Type B pancreatic cell (in vitro differentiated cells): ENCODE measurements around the gene PRG3. TPM values are rescaled to one million over a fixed set of nuclear protein-coding genes. Genes with fewer than 3 reads are reported as not detected.
A peak's percentile ranks its signal among the peaks of the same experiment; 100 is the strongest.

Experiments used
- DNase-seq: peaks from one replicate; pipeline ENCODE4 v3.0.0; 2021; ENCODE audit warnings: mixed read lengths; ENCODE audit not compliant: unreplicated experiment; ENCODE audit errors: extremely low spot score
- H3K27ac Mint-ChIP-seq: 2 replicates; pipeline ENCODE4 v1.8.0; 2021; ENCODE audit warnings: mild to moderate bottlenecking, mixed read lengths
- H3K27me3 Mint-ChIP-seq: 2 replicates; pipeline ENCODE4 v1.8.0; 2021; ENCODE audit warnings: mixed read lengths
- H3K36me3 Mint-ChIP-seq: 2 replicates; pipeline ENCODE4 v1.8.0; 2021; ENCODE audit warnings: mixed read lengths
- H3K4me1 Mint-ChIP-seq: one replicate; pipeline ENCODE4 v1.8.0; 2021; ENCODE audit warnings: mixed read lengths; ENCODE audit not compliant: unreplicated experiment
- H3K4me3 Mint-ChIP-seq: 2 replicates; pipeline ENCODE4 v1.8.0; 2021; ENCODE audit warnings: mild to moderate bottlenecking, mixed read lengths
- H3K9me3 Mint-ChIP-seq: 2 replicates; pipeline ENCODE4 v1.8.0; 2021; ENCODE audit warnings: mixed read lengths
- CTCF ChIP-seq: fragments of 200-600 bp; sonication (generic); conservative IDR thresholded peaks from 2 replicates; pipeline ENCODE4 v1.5.0; 2021; ENCODE audit warnings: antibody characterized with exemption, mild to moderate bottlenecking
- total RNA-seq: library from RNA; stranded (reverse); gene quantifications from 2 replicates; pipeline ENCODE4 v1.2.1, GENCODE V29; 2021; ENCODE audit warnings: low replicate concordance

PRG3 gene
- total RNA-seq, 1 donor from 2014 or later, result not detected

GRCh38 chr11:57335023-57335342 is 46.0 kb downstream of the PRG3 start:
- Mint-ChIP-seq H3K4me1 (peaks cover 39% of the 10 kb centered on the region), H3K4me3 (peak overlapping the region; percentile 95), H3K9me3 (no peaks in the 10 kb centered on the region), H3K36me3 (peaks cover 15% of the 10 kb centered on the region), H3K27ac (peak overlapping the region; percentile 83), H3K27me3 (peaks cover 3% of the 10 kb centered on the region)
- no peak for DNase-seq
- TF ChIP-seq CTCF, result no peak

DNA sequence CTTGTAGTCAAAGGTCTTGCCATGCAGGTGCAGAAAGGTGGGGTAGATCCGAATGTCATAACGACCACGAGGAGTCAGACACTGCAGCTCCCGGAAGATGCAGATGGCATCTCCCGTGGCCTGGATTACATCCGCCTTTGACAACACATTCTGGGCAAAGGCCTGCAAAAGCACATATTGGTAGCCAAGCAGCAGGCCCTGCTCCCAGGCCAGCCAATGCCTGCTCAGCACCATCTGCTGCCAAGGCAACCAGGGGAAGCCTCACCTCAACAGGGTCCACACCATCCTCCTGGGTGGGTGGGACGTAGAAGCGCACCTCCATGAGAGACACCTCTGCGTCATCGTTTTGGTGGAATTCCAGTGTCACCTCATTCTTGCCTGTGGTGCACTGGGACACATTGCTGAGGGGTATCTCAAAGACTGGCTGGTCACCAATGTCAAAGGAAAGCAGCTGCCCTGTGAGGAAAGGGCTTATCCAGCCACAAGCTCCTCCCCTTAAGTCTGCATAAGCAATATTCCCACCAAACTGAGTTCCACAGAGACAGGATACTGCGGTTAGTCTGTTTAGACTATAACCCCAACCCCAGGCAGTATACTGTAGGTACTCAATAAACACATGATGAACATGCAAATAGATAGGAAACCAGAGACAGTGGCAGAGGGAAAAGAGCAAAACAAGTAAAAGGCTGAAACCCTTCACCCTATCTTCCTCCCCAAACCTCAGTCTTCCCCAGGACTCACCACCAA is 48.1 kb downstream of the PRG3 start:
- Mint-ChIP-seq H3K36me3 (peaks cover 22% of the 10 kb centered on the region), H3K4me1 (peaks cover 25% of the 10 kb centered on the region), H3K4me3 (no peak overlapping the region), H3K27me3 (no peaks in the 10 kb centered on the region), H3K27ac (no peak overlapping the region), H3K9me3 (no peaks in the 10 kb centered on the region)
- no peak for DNase-seq
- no peak for TF ChIP-seq CTCF

GRCh38 chr11:57331720-57332119 is 49.2 kb downstream of the PRG3 start:
- Mint-ChIP-seq H3K36me3 (peaks cover 31% of the 10 kb centered on the region), H3K9me3 (no peaks in the 10 kb centered on the region), H3K27me3 (no peaks in the 10 kb centered on the region), H3K27ac (no peak overlapping the region), H3K4me3 (no peak overlapping the region), H3K4me1 (peaks cover 25% of the 10 kb centered on the region)
- TF ChIP-seq CTCF, result no peak
- no peak for DNase-seq

DNA sequence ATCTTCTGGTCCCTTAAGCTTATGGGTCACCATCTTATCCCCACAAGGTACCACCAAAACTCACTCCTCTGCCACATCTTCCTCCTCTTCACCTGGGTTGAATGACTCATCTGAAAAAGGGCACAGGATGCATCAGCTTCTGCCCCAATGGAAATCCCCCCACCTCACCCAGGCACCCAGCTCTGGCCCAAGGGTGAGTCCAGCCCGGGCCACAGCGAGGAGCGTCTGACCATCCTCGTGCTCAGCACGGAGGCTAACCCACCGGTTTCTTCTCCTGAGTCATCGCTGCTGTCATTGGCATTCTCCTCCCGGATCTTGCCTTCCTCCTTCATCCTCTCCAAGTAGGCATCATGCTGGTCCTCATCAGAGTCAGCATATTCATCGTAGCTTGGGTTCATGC is 50.9 kb downstream of the PRG3 start:
- no peak for DNase-seq
- peaks cover 41% of the 10 kb centered on the region for H3K36me3 Mint-ChIP-seq
- no peak overlapping the region for H3K4me3 Mint-ChIP-seq
- H3K27ac Mint-ChIP-seq, result no peak overlapping the region
- TF ChIP-seq CTCF, result no peak
- H3K27me3 Mint-ChIP-seq, result no peaks in the 10 kb centered on the region
- H3K4me1 Mint-ChIP-seq, result peaks cover 29% of the 10 kb centered on the region
- no peaks in the 10 kb centered on the region for H3K9me3 Mint-ChIP-seq

DNA sequence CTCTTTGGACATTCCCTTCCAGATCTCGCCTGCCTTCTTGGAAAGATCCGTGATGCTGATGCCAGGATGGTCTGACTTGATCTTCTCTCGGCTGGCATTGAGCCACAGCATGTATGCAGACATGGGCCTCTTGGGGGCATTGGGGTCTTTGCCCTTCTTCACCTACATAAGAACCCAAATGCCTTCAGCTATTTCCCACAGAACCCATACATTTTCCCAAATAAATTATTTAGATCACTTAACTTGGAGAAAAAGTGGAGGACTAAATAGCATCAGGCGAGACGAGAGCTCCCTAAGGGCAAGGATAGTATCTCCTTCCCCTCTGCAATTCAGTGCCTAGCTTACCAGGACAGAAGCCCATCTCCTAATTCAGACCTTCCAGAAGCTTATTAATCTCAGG is 53.2 kb downstream of the PRG3 start:
- no peaks in the 10 kb centered on the region for H3K9me3 Mint-ChIP-seq
- H3K27ac Mint-ChIP-seq, result peak overlapping the region; percentile 82
- no peak for TF ChIP-seq CTCF
- H3K36me3 Mint-ChIP-seq, result peaks cover 35% of the 10 kb centered on the region
- H3K4me1 Mint-ChIP-seq, result peaks cover 27% of the 10 kb centered on the region
- DNase-seq, result no peak
- H3K4me3 Mint-ChIP-seq, result peak overlapping the region; percentile 17
- H3K27me3 Mint-ChIP-seq, result no peaks in the 10 kb centered on the region

Other genes with a start within 250 kb of the PRG3 start
- 0.48 and 2.9 TPM in 2 replicates for gene LRRC55, start 199.2 kb downstream of the PRG3 start, total RNA-seq
- 0.36 and 2.0 TPM in 2 replicates for gene APLNR, start 143.9 kb downstream of the PRG3 start, total RNA-seq
- gene TNKS1BP1, start 56.2 kb downstream of the PRG3 start, total RNA-seq, result 122 and 166 TPM in 2 replicates
- gene SSRP1, start 45.3 kb downstream of the PRG3 start, total RNA-seq, result 108 and 164 TPM in 2 replicates
- 0.52 and 4.0 TPM in 2 replicates for gene P2RX3, start 42.8 kb downstream of the PRG3 start, total RNA-seq
- gene PRG2, start 9.5 kb upstream of the PRG3 start, total RNA-seq, result not detected in 2 replicates
- 14.0 and 20.4 TPM in 2 replicates for gene SLC43A3, start 46.0 kb upstream of the PRG3 start, total RNA-seq
- gene RTN4RL2, start 79.4 kb upstream of the PRG3 start, total RNA-seq, result 8.6 and 10.4 TPM in 2 replicates
- gene SLC43A1, start 134.6 kb upstream of the PRG3 start, total RNA-seq, result 19.0 and 20.8 TPM in 2 replicates
- gene TIMM10, start 149.6 kb upstream of the PRG3 start, total RNA-seq, result 57.9 and 64.2 TPM in 2 replicates
- not detected in 2 replicates for gene SMTNL1, start 156.4 kb upstream of the PRG3 start, total RNA-seq
- 29.9 and 65.1 TPM in 2 replicates for gene UBE2L6, start 186.5 kb upstream of the PRG3 start, total RNA-seq
- 58.5 and 74.7 TPM in 2 replicates for gene SERPING1, start 216.5 kb upstream of the PRG3 start, total RNA-seq